NOMO-1 (cell line): Measurements from ENCODE around the gene DCC.

Experiments used
- DNase-seq, 2 experiments: peaks; one replicate each; lab custom pipeline; 2025; ENCODE audit not compliant: unreplicated experiment in 2 of 2; lab: John Stamatoyannopoulos, UW

DCC gene

GRCh38 chr18:52489396-52490306 lies 149.7 kb downstream of the DCC start:
- no peak for DNase-seq

- no peak for DNase-seq
Observed at GRCh38 chr18:52496426-52496825, 156.4 kb downstream of the DCC start.

GRCh38 chr18:52499016-52499415 lies 159.0 kb downstream of the DCC start:
- DNase-seq = no peak

- no peak for DNase-seq
Observed at GRCh38 chr18:52499644-52500043, 159.6 kb downstream of the DCC start.

GRCh38 chr18:52504589-52504988 lies 164.6 kb downstream of the DCC start:
- DNase-seq = no peak

- no peak for DNase-seq
Observed at GRCh38 chr18:52510139-52510538, 170.1 kb downstream of the DCC start.

GRCh38 chr18:52518086-52518485 lies 178.1 kb downstream of the DCC start:
- DNase-seq = no peak

- DNase-seq = no peak
Observed at GRCh38 chr18:52519021-52519420, 179.0 kb downstream of the DCC start.

- DNase-seq = no peak
Observed at GRCh38 chr18:52523566-52523965, 183.6 kb downstream of the DCC start.

GRCh38 chr18:52531836-52532235 lies 191.8 kb downstream of the DCC start:
- no peak for DNase-seq

- DNase-seq = peak in 1 of 2 experiments; percentile 2
Observed at GRCh38 chr18:52536039-52536438, 196.0 kb downstream of the DCC start.

GRCh38 chr18:52537261-52537660 lies 197.3 kb downstream of the DCC start:
- DNase-seq = no peak

GRCh38 chr18:52541056-52541455 lies 201.1 kb downstream of the DCC start:
- DNase-seq = no peak

- DNase-seq = no peak
Observed at GRCh38 chr18:52544086-52544485, 204.1 kb downstream of the DCC start.

- no peak for DNase-seq
Observed at GRCh38 chr18:52546686-52547346, 206.8 kb downstream of the DCC start.

- no peak for DNase-seq
Observed at GRCh38 chr18:52553441-52553840, 213.4 kb downstream of the DCC start.

GRCh38 chr18:52554180-52554579 lies 214.2 kb downstream of the DCC start:
- DNase-seq = no peak

GRCh38 chr18:52567360-52567759 lies 227.4 kb downstream of the DCC start:
- no peak for DNase-seq

GRCh38 chr18:52569492-52569891 lies 229.5 kb downstream of the DCC start:
- DNase-seq = no peak

- DNase-seq = no peak
Observed at GRCh38 chr18:52570975-52571374, 231.0 kb downstream of the DCC start.

GRCh38 chr18:52572036-52573000 lies 232.3 kb downstream of the DCC start:
- DNase-seq = no peak
